ENCODE measurements around the gene ARMH1.

DNA sequence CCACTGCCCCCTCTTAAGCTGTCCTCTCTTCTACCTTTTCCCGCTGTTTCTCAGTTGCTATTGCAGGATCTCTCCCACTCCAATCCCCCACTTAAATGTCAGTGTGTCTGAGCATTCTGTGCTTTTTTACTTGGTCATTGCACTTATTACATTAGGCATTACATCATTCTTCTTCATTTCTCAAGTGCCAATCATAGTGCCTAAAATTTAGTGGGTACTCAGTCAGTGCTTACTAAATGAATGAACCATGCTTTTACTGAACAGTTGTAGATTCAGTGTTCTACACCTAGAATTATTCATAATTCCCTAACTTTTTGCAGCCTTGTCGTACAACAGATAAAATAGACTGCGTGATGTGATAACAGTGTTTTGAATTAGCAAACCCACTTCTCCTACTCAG is 19.4 kb downstream of the ARMH1 start:
- TF ChIP-seq CTCF (IDR thresholded peaks at IDR 0.05) = no peak
- no peak for TF ChIP-seq POLR2A (IDR thresholded peaks at IDR 0.05)

Measured in testis (tissue), 2 donors.